ENCODE measurements around the gene EMB. TPM values are rescaled to one million over a fixed set of nuclear protein-coding genes. Genes with fewer than 3 reads are reported as not detected.
"Not testable (repeated sequence)": the region's sequence is repeated elsewhere in the genome, so short reads cannot be mapped to it uniquely, and the experiment has no call there.

Gene EMB
- total and polyA plus RNA-seq, 2 experiments from 2014 or later: 24.6 to 40.0 TPM

- TF ChIP-seq, protein P1, sequence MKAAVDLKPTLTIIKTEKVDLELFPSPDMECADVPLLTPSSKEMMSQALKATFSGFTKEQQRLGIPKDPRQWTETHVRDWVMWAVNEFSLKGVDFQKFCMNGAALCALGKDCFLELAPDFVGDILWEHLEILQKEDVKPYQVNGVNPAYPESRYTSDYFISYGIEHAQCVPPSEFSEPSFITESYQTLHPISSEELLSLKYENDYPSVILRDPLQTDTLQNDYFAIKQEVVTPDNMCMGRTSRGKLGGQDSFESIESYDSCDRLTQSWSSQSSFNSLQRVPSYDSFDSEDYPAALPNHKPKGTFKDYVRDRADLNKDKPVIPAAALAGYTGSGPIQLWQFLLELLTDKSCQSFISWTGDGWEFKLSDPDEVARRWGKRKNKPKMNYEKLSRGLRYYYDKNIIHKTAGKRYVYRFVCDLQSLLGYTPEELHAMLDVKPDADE (IDR thresholded peaks at IDR 0.05): no peak
- no peak for TF ChIP-seq EZH2phosphoT487 (IDR thresholded peaks at IDR 0.05; ENCODE audit: unreplicated experiment)
Measured at GRCh38 chr5:50401336-50401735, 39.8 kb downstream of the EMB start (continued).

- not testable (repeated sequence) for H3K4me3 Mint-ChIP-seq; H2AFZ ChIP-seq; H3K79me2 ChIP-seq (replicated peaks; ENCODE audit: insufficient read depth); H3K9me3 Mint-ChIP-seq; H4K20me1 ChIP-seq (replicated peaks; ENCODE audit: insufficient read depth); H3K4me1 Mint-ChIP-seq; H3K27ac Mint-ChIP-seq; H3K36me3 ChIP-seq (ENCODE audit: insufficient read depth); ATAC-seq; H3K4me3 ChIP-seq; H3K9me2 ChIP-seq (ENCODE audit: insufficient read depth); H3K4me1 ChIP-seq (ENCODE audit: insufficient read depth); H3K4me2 ChIP-seq; H3K27me3 ChIP-seq (ENCODE audit: insufficient read depth); H3K27me3 Mint-ChIP-seq (ENCODE audit: insufficient read depth, low read depth, poor library complexity); DNase-seq (ENCODE audit: low spot score); H3F3A ChIP-seq (replicated peaks; ENCODE audit: low read depth); H3K27ac ChIP-seq (ENCODE audit: low read depth)
- peaks cover 15% of the 10 kb centered on the region; the same call in 2 of the 3 replicates for H3K36me3 Mint-ChIP-seq (ENCODE audit: low read depth)
Measured at GRCh38 chr5:50393925-50394609, 47.0 kb downstream of the EMB start.

GRCh38 chr5:50392289-50392688, 48.8 kb downstream of the EMB start:
- H3K9me3 Mint-ChIP-seq: peaks cover 19% of the 10 kb centered on the region
- not testable (repeated sequence) for H3K9me2 ChIP-seq (ENCODE audit: insufficient read depth); H2AFZ ChIP-seq; H3K4me3 Mint-ChIP-seq; H3K4me1 ChIP-seq (ENCODE audit: insufficient read depth); H3K27me3 Mint-ChIP-seq (ENCODE audit: insufficient read depth, low read depth, poor library complexity); H4K20me1 ChIP-seq (replicated peaks; ENCODE audit: insufficient read depth); H3K36me3 ChIP-seq (ENCODE audit: insufficient read depth); H3K79me2 ChIP-seq (replicated peaks; ENCODE audit: insufficient read depth); ATAC-seq; H3F3A ChIP-seq (replicated peaks; ENCODE audit: low read depth); H3K4me1 Mint-ChIP-seq; H3K27me3 ChIP-seq (ENCODE audit: insufficient read depth); DNase-seq (ENCODE audit: low spot score); H3K27ac ChIP-seq (ENCODE audit: low read depth); H3K4me2 ChIP-seq; H3K4me3 ChIP-seq; H3K27ac Mint-ChIP-seq
- peaks cover 27% of the 10 kb centered on the region for H3K36me3 Mint-ChIP-seq (ENCODE audit: low read depth)

DNA sequence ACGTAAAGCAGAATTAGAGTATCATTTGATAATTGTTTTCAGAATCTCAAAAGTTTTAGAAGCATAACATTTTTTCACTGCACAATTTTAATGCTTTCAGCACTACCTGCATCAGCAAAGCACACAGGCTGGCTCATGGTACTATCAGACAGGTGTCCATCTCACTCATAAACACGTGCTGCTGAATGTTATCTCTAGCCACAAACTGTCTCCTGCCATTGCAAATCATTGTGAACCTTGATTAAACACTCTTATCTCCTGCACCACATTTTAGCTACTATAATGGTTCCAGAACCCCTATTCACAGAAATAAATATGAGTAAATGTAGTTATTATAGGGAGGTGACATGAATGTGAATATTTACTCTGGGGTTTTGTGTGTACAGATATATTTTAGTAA, 56.7 kb downstream of the EMB start:
- not testable (repeated sequence) for H3K27ac Mint-ChIP-seq; H3K4me3 Mint-ChIP-seq; DNase-seq (ENCODE audit: low spot score); H3K9me2 ChIP-seq (ENCODE audit: insufficient read depth); H3K4me2 ChIP-seq; H3K27me3 Mint-ChIP-seq (ENCODE audit: insufficient read depth, low read depth, poor library complexity); H3F3A ChIP-seq (replicated peaks; ENCODE audit: low read depth); H3K79me2 ChIP-seq (replicated peaks; ENCODE audit: insufficient read depth); H2AFZ ChIP-seq; H3K4me1 Mint-ChIP-seq; H3K4me3 ChIP-seq; H3K4me1 ChIP-seq (ENCODE audit: insufficient read depth); H4K20me1 ChIP-seq (replicated peaks; ENCODE audit: insufficient read depth); H3K36me3 ChIP-seq (ENCODE audit: insufficient read depth); H3K27ac ChIP-seq (ENCODE audit: low read depth); ATAC-seq; H3K27me3 ChIP-seq (ENCODE audit: insufficient read depth)
- H3K9me3 Mint-ChIP-seq: peaks cover 40% of the 10 kb centered on the region
- H3K36me3 Mint-ChIP-seq (ENCODE audit: low read depth): peaks cover 30% of the 10 kb centered on the region

DNA sequence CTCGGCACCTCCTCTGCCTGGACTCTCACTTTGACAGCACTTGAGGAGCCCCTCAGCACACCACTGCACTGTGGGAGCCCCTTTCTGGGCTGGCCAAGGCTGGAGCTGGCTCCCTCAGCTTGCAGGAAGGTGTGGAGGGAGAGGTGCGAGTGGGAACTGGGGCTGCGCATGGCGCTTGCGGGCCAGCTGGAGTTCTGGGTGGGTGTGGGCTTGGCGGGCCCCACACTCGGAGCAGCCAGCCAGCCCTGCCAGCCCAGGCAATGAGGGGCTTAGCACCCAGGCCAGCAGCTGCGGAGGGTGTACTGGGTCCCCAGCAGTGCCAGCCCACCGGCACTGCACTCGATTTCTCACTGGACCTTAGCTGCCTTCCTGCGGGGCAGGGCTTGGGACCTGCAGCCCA, 64.4 kb downstream of the EMB start:
- not testable (repeated sequence) for DNase-seq (ENCODE audit: low spot score); H3K4me1 Mint-ChIP-seq; H3K79me2 ChIP-seq (replicated peaks; ENCODE audit: insufficient read depth); H3K27me3 ChIP-seq (ENCODE audit: insufficient read depth); H3K36me3 ChIP-seq (ENCODE audit: insufficient read depth); H4K20me1 ChIP-seq (replicated peaks; ENCODE audit: insufficient read depth); H3K4me3 Mint-ChIP-seq; H3K27ac Mint-ChIP-seq; H3K27ac ChIP-seq (ENCODE audit: low read depth); H3K4me3 ChIP-seq; H3F3A ChIP-seq (replicated peaks; ENCODE audit: low read depth); H3K27me3 Mint-ChIP-seq (ENCODE audit: insufficient read depth, low read depth, poor library complexity); H2AFZ ChIP-seq; H3K4me2 ChIP-seq; H3K9me2 ChIP-seq (ENCODE audit: insufficient read depth); ATAC-seq; H3K4me1 ChIP-seq (ENCODE audit: insufficient read depth)
- peaks cover 76% of the 10 kb centered on the region for H3K9me3 Mint-ChIP-seq
- H3K36me3 Mint-ChIP-seq (ENCODE audit: low read depth): peaks cover 29% of the 10 kb centered on the region

GRCh38 chr5:50369287-50370033, 71.6 kb downstream of the EMB start:
- H2AFZ ChIP-seq; H3K36me3 ChIP-seq (ENCODE audit: insufficient read depth); H3K4me3 ChIP-seq; H3K79me2 ChIP-seq (replicated peaks; ENCODE audit: insufficient read depth); H3K27me3 ChIP-seq (ENCODE audit: insufficient read depth); H3K27me3 Mint-ChIP-seq (ENCODE audit: insufficient read depth, low read depth, poor library complexity); H4K20me1 ChIP-seq (replicated peaks; ENCODE audit: insufficient read depth); H3K4me1 ChIP-seq (ENCODE audit: insufficient read depth); H3K27ac Mint-ChIP-seq; H3K4me1 Mint-ChIP-seq; H3K4me2 ChIP-seq; DNase-seq (ENCODE audit: low spot score); H3F3A ChIP-seq (replicated peaks; ENCODE audit: low read depth); H3K9me2 ChIP-seq (ENCODE audit: insufficient read depth); ATAC-seq; H3K27ac ChIP-seq (ENCODE audit: low read depth); H3K4me3 Mint-ChIP-seq: not testable (repeated sequence)
- peaks cover 93% of the 10 kb centered on the region for H3K9me3 Mint-ChIP-seq
- H3K36me3 Mint-ChIP-seq (ENCODE audit: low read depth): peaks cover 60% of the 10 kb centered on the region
